Transverse colon (tissue), 4 donors: ENCODE measurements around the gene GTPBP8. TPM values are rescaled to one million over a fixed set of nuclear protein-coding genes. Genes with fewer than 3 reads are reported as not detected.

Source experiments
- DNase-seq: peaks from one replicate; pipeline ENCODE4 v3.0.0-alpha.2; 2019
- H3K27ac ChIP-seq, 4 donors: fragments of 200-600 bp; sonication (generic); 2 replicates each; pipeline ENCODE4 v1.5.1; 2016 to 2018; ENCODE audit warnings: inconsistent platforms in 4 of 4
- H3K27me3 ChIP-seq: fragments of 200-600 bp; sonication (generic); 2 replicates; pipeline ENCODE4 v1.5.1; 2017; ENCODE audit warnings: inconsistent platforms
- H3K36me3 ChIP-seq, 4 donors: fragments of 200-600 bp; sonication (generic); 2 replicates each; pipeline ENCODE4 v1.5.1; 2017 to 2019; ENCODE audit warnings: inconsistent platforms in 4 of 4
- H3K4me1 ChIP-seq, 4 donors: fragments of 200-600 bp; sonication (generic); 2 replicates each; pipeline ENCODE4 v1.5.1; 2017 to 2020; ENCODE audit warnings: inconsistent platforms in 4 of 4
- H3K4me3 ChIP-seq, 4 donors: fragments of 200-600 bp; sonication (generic); 1 replicate in 1 of 4; 2 replicates in 3 of 4; pipeline versions ENCODE4 v1.5.1 to v1.6.1; 2017 to 2019; ENCODE audit warnings: inconsistent platforms in 4 of 4
- H3K9me3 ChIP-seq, 2 donors: fragments of 200-600 bp; sonication (generic); 2 replicates each; pipeline ENCODE4 v1.5.1; 2017 to 2019; ENCODE audit warnings: inconsistent platforms in 2 of 2
- EP300 ChIP-seq: sonication (generic); formaldehyde crosslinking; IDR thresholded peaks from one replicate; pipeline ENCODE4 v1.6.1; 2017; ENCODE audit warnings: antibody characterized with exemption, low read depth
- POLR2A ChIP-seq: fragments of 450-650 bp; IDR thresholded peaks from one replicate; pipeline ENCODE4 v1.6.1; 2016; ENCODE audit warnings: antibody characterized with exemption, mild to moderate bottlenecking, moderate library complexity
- POLR2AphosphoS5 ChIP-seq, 3 donors: sonication (generic); formaldehyde crosslinking; IDR thresholded peaks; one replicate each; pipeline ENCODE4 v1.6.1; 2016; ENCODE audit warnings: antibody characterized with exemption in 3 of 3
- WGBS, 2 donors: methylation state at CpG; one replicate each; pipeline ENCODE4 v1.1.5; 2018; ENCODE audit warnings: low coverage in 1 of 2; 5-methylcytosine and 5-hydroxymethylcytosine counted together
- in situ Hi-C, 4 donors: fragments of 200-750 bp; cut with MboI; loops; one replicate each; pipeline versions ENCODE4 v1.15.0 to v1.15.1; 2017; ENCODE audit warnings: low sequenced_read_pairs in 3 of 4, low pct_ligation_motif_present in 1 of 4, low pct_unique_long_range_greater_than_20kb in 1 of 4
- intact Hi-C: fragments of 100-400 bp; cut with DNase I; formaldehyde crosslinking; loops from one replicate; pipeline ENCODE4 v1.15.1; 2023; ENCODE audit warnings: low total_unique reads
- total RNA-seq, 4 donors: library from RNA; depleted of rRNA; stranded (reverse); fragments of >200 nt; gene quantifications; one replicate each; pipeline ENCODE4 v1.1.0, GENCODE V29; 2016
- TF ChIP-seq, protein P1 (sequence below), 5 experiments: fragments of 200-600 bp in 3 of 5; fragments of 450-650 bp in 2 of 5; sonication (generic) in 3 of 5; IDR thresholded peaks; 1 replicate in 2 of 5; 2 replicates in 3 of 5; pipeline ENCODE4 v1.5.1; 2016 to 2017; ENCODE audit warnings: antibody characterized with exemption in 5 of 5, inconsistent platforms in 3 of 5, mild to moderate bottlenecking in 2 of 5, moderate library complexity in 1 of 5

Gene GTPBP8
- total RNA-seq, 4 donors from 2014 or later = 6.7 to 46.7 (median 17.6) TPM

DNA sequence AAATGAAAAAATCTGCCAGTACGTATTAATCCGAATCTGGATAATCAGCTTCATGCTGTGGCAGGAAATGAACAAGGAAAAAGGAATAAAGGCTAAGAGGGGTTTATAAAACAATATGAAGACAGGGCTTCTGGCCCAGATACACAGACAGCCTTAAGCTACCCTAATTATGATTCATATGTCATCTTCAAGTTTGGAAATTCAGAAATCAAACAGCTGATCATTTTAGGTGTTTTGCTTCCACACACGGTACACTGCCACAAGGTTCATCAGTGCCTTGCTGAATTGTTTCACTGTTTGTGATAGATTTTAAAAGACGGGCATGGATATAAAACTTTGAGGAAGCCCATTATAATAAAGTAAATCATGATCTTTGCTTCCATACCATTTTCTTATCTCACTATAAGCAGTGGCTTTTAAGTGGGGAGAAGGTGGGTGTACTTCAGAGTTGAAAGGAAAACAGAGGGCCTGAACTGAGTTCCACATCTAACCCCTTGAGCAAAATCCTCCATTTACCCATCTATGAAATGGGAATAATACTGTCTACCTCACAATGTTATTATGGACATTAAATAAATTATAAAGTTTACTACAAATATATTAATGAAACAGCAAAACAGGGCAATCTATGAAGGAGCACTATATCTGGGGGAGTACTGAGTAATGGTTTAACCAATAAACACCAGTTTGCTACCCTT lies 15.7 kb downstream of the GTPBP8 start:
- 76 to 88% methylated on average over 4 of the region's 4 CpGs for WGBS, 2 donors
- Histone ChIP-seq H3K27ac (no peak overlapping the region), H3K27me3 (no peaks in the 10 kb centered on the region), H3K9me3 (no peaks in the 10 kb centered on the region), H3K36me3 (peaks cover 0 to 63% (median 11%) of the 10 kb centered on the region in 4 donors), H3K4me1 (no peaks in the 10 kb centered on the region), H3K4me3 (no peak overlapping the region)
- intact Hi-C loops = no loop called here
- in situ Hi-C loops = no loop called here
- DNase-seq = no peak
- TF ChIP-seq POLR2AphosphoS5 (IDR thresholded peaks at IDR 0.05) (no peak), POLR2A (no peak), EP300 (no peak)
- TF ChIP-seq, protein P1, sequence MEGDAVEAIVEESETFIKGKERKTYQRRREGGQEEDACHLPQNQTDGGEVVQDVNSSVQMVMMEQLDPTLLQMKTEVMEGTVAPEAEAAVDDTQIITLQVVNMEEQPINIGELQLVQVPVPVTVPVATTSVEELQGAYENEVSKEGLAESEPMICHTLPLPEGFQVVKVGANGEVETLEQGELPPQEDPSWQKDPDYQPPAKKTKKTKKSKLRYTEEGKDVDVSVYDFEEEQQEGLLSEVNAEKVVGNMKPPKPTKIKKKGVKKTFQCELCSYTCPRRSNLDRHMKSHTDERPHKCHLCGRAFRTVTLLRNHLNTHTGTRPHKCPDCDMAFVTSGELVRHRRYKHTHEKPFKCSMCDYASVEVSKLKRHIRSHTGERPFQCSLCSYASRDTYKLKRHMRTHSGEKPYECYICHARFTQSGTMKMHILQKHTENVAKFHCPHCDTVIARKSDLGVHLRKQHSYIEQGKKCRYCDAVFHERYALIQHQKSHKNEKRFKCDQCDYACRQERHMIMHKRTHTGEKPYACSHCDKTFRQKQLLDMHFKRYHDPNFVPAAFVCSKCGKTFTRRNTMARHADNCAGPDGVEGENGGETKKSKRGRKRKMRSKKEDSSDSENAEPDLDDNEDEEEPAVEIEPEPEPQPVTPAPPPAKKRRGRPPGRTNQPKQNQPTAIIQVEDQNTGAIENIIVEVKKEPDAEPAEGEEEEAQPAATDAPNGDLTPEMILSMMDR (IDR thresholded peaks at IDR 0.05) = no peak

DNA sequence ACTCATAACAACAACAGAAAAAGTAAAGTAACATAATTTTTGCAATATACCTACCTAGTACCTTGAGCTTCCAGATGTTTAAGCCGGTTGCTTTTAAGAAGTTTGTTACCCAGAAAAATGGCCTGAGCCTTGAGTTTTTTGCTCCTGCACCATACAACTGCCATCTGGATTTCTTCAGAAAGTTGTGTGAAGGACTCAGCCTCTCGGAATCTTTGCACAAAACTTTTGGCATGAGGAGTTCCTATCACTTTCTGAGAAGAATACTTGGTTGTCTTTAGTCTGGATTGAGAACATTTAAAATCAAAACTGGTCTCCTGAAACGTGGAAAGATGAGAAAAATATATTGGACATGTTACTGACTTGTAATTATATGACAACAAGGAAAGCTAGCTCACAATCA lies 17.3 kb downstream of the GTPBP8 start:
- Histone ChIP-seq H3K27ac (no peak overlapping the region), H3K9me3 (no peaks in the 10 kb centered on the region), H3K27me3 (no peaks in the 10 kb centered on the region), H3K4me3 (no peak overlapping the region), H3K4me1 (no peaks in the 10 kb centered on the region), H3K36me3 (peaks cover 0 to 69% (median 15%) of the 10 kb centered on the region in 4 donors)
- no peak for DNase-seq
- in situ Hi-C loops = no loop called here
- WGBS, 2 donors = 72 to 88% methylated on average over 3 of the region's 3 CpGs
- TF ChIP-seq, protein P1 (IDR thresholded peaks at IDR 0.05) = no peak
- TF ChIP-seq POLR2A = no peak
- TF ChIP-seq EP300 = no peak
- TF ChIP-seq POLR2AphosphoS5 (IDR thresholded peaks at IDR 0.05) = peak in 1 of 3 donors; percentile 13
- intact Hi-C loops = no loop called here

DNA sequence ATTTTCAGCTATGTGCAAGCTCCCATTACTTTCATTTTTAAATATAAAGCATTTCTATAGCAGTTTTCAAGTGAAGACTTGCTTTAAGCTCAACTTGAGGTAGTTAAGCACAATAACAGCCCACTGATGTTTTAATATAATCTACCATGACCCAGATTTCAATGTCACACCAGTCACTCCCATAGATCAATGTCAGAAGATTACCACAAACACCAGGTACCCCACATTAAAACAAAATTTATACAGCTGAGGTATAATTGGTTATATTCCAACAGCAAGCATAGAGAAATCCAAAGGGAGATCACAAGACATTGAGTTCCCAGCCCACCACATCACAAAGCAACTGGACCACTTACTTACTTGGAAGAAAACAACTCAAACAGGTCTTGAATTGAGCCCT lies 22.8 kb downstream of the GTPBP8 start:
- intact Hi-C loops = no loop called here
- Histone ChIP-seq H3K9me3 (no peaks in the 10 kb centered on the region), H3K4me1 (peaks cover 0 to 13% (median 9%) of the 10 kb centered on the region in 4 donors), H3K4me3 (no peak overlapping the region), H3K27ac (no peak overlapping the region), H3K27me3 (no peaks in the 10 kb centered on the region), H3K36me3 (peaks cover 0 to 37% (median 12%) of the 10 kb centered on the region in 4 donors)
- DNase-seq = no peak
- TF ChIP-seq POLR2AphosphoS5 (IDR thresholded peaks at IDR 0.05) (no peak), EP300 (no peak), POLR2A (no peak)
- TF ChIP-seq, protein P1 (IDR thresholded peaks at IDR 0.05) = no peak
- in situ Hi-C loops = no loop called here

DNA sequence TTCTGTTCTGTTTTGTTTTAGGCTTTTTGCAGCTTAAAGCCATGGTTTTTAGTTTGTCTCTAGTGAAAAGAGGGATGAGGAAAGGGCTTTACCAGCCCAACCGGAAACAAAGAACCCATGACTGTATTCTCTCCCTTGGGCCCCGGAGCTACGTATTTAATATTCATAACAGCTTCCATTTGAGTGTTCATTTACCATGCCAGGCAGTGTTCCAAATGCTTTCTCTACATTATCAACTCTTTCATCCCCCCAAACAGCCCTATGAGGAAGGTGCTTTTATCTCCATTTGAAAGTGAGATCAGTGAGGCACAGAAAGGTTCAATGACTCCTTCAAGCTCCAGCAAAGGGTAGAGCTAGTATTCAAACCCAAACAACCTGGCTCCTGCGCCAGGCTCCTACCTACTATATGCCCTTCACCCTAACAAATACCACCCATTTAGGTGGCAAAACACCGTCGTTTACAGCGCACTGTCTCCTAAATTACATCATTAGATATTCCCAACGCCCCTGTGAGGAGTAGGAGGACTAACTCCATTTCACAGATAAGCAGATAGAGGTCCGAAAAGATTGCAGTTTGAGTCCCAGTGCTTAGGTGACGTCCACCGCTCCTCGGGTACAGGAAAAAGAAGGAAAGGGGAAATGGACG lies 27.9 kb downstream of the GTPBP8 start:
- Histone ChIP-seq H3K9me3 (no peaks in the 10 kb centered on the region), H3K27me3 (no peaks in the 10 kb centered on the region), H3K36me3 (peaks cover 0 to 6% (median 3%) of the 10 kb centered on the region in 4 donors), H3K27ac (peak overlapping the region; percentile 86 to 96 (median 94)), H3K4me3 (peak overlapping the region; percentile 58 to 93 (median 80)), H3K4me1 (peaks cover 3 to 24% (median 16%) of the 10 kb centered on the region in 4 donors)
- intact Hi-C loops (no loop called here), in situ Hi-C loops (no loop called here)
- 3 to 11% methylated on average over 8 to 13 of the region's 13 CpGs for WGBS, 2 donors
- no peak for DNase-seq
- TF ChIP-seq, protein P1 (IDR thresholded peaks at IDR 0.05) = no peak
- TF ChIP-seq EP300 (no peak), POLR2A (no peak), POLR2AphosphoS5 (IDR thresholded peaks at IDR 0.05) (no peak)
